Mesodermal cell (in vitro differentiated cells): ENCODE results near the gene ZNF276.

Experiments
- H3K27ac ChIP-seq: 2 replicates; pipeline ENCODE4 v1.7.0; 2013; ENCODE audit warnings: mild to moderate bottlenecking, low read depth, low read length, moderate library complexity; ENCODE audit not compliant: severe bottlenecking
- H3K36me3 ChIP-seq: 2 replicates; pipeline ENCODE4 v1.7.1; 2013; ENCODE audit warnings: mild to moderate bottlenecking, low read length, moderate library complexity; ENCODE audit not compliant: control insufficient read depth, insufficient read depth
- H3K4me1 ChIP-seq: one replicate; pipeline ENCODE4 v1.7.1; 2013; ENCODE audit warnings: mild to moderate bottlenecking, low read length; ENCODE audit not compliant: insufficient read depth, control insufficient read depth, poor library complexity, severe bottlenecking
- H3K4me3 ChIP-seq: 2 replicates; pipeline ENCODE4 v1.7.0; 2013; ENCODE audit warnings: low read length, control low read depth, mild to moderate bottlenecking; ENCODE audit not compliant: insufficient read depth, poor library complexity, severe bottlenecking; ENCODE audit errors: extremely low read depth
- H3K9me3 ChIP-seq: 2 replicates; pipeline ENCODE4 v1.7.1; 2013; ENCODE audit warnings: mild to moderate bottlenecking, low read length, moderate library complexity; ENCODE audit not compliant: control insufficient read depth
- WGBS, 2 experiments: methylation state at CpG; one replicate each; pipeline ENCODE4 v1.1.5; 2013; ENCODE audit warnings: missing lambda C conversion rate in 2 of 2; ENCODE audit not compliant: insufficient coverage in 2 of 2; 5-methylcytosine and 5-hydroxymethylcytosine counted together

The ZNF276 gene

GRCh38 chr16:89729863-89730593, 8.7 kb downstream of the ZNF276 start:
- Histone ChIP-seq H3K4me1 (no peaks in the 10 kb centered on the region), H3K36me3 (peaks cover 92% of the 10 kb centered on the region)

GRCh38 chr16:89730610-89731234, 9.4 kb downstream of the ZNF276 start:
- Histone ChIP-seq H3K4me3 (no peak overlapping the region), H3K27ac (no peak overlapping the region), H3K9me3 (no peaks in the 10 kb centered on the region), H3K4me1 (no peaks in the 10 kb centered on the region), H3K36me3 (peaks cover 92% of the 10 kb centered on the region)
- 86% methylated on average over 18 to 21 of the region's 22 CpGs for WGBS, 2 experiments

More at GRCh38 chr16:89729863-89730593, 8.7 kb downstream of the ZNF276 start:
- H3K4me3 ChIP-seq, result no peak overlapping the region
- WGBS, 2 experiments, result 59% methylated on average over 10 to 14 of the region's 14 CpGs
- H3K27ac ChIP-seq, result no peak overlapping the region
- no peaks in the 10 kb centered on the region for H3K9me3 ChIP-seq

- Histone ChIP-seq H3K4me1 (no peaks in the 10 kb centered on the region), H3K4me3 (no peak overlapping the region), H3K9me3 (no peaks in the 10 kb centered on the region), H3K36me3 (peaks cover 93% of the 10 kb centered on the region), H3K27ac (no peak overlapping the region)
- 89 to 90% methylated on average over 24 of the region's 24 CpGs for WGBS, 2 experiments
Observed at GRCh38 chr16:89732142-89732917, 11.0 kb downstream of the ZNF276 start.

- 98% methylated on average over 7 to 9 of the region's 9 CpGs for WGBS, 2 experiments
- H3K9me3 ChIP-seq, result no peaks in the 10 kb centered on the region
- H3K27ac ChIP-seq, result no peak overlapping the region
- H3K4me3 ChIP-seq, result no peak overlapping the region
- no peaks in the 10 kb centered on the region for H3K4me1 ChIP-seq
- peaks cover 93% of the 10 kb centered on the region for H3K36me3 ChIP-seq
Observed at GRCh38 chr16:89732918-89733242, 11.5 kb downstream of the ZNF276 start.

- H3K9me3 ChIP-seq, result no peaks in the 10 kb centered on the region
Observed at GRCh38 chr16:89733322-89733721, 12.0 kb downstream of the ZNF276 start.

GRCh38 chr16:89733792-89734191, 12.5 kb downstream of the ZNF276 start:
- H3K4me3 ChIP-seq, result no peak overlapping the region
- no peak overlapping the region for H3K27ac ChIP-seq
- 98 to 99% methylated on average over 16 to 17 of the region's 21 CpGs for WGBS, 2 experiments
- peaks cover 94% of the 10 kb centered on the region for H3K36me3 ChIP-seq
- H3K4me1 ChIP-seq, result no peaks in the 10 kb centered on the region
- no peaks in the 10 kb centered on the region for H3K9me3 ChIP-seq

More at GRCh38 chr16:89733322-89733721, 12.0 kb downstream of the ZNF276 start:
- H3K4me3 ChIP-seq, result no peak overlapping the region
- H3K27ac ChIP-seq, result no peak overlapping the region
- H3K4me1 ChIP-seq, result no peaks in the 10 kb centered on the region
- WGBS, 2 experiments, result 93 to 98% methylated on average over 16 to 17 of the region's 17 CpGs
- peaks cover 93% of the 10 kb centered on the region for H3K36me3 ChIP-seq

GRCh38 chr16:89736554-89736953, 15.2 kb downstream of the ZNF276 start:
- WGBS, 2 experiments, result 87 to 100% methylated on average over 2 to 3 of the region's 3 CpGs
- peaks cover 97% of the 10 kb centered on the region for H3K36me3 ChIP-seq

GRCh38 chr16:89737341-89738071, 16.2 kb downstream of the ZNF276 start:
- Histone ChIP-seq H3K27ac (no peak overlapping the region), H3K36me3 (peaks cover 97% of the 10 kb centered on the region), H3K4me3 (no peak overlapping the region), H3K9me3 (no peaks in the 10 kb centered on the region), H3K4me1 (no peaks in the 10 kb centered on the region)
- WGBS, 2 experiments, result 92 to 97% methylated on average over 18 to 20 of the region's 20 CpGs

More at GRCh38 chr16:89736554-89736953, 15.2 kb downstream of the ZNF276 start:
- no peaks in the 10 kb centered on the region for H3K9me3 ChIP-seq
- H3K4me1 ChIP-seq, result no peaks in the 10 kb centered on the region
- no peak overlapping the region for H3K27ac ChIP-seq
- no peak overlapping the region for H3K4me3 ChIP-seq

- Histone ChIP-seq H3K27ac (no peak overlapping the region), H3K4me1 (no peaks in the 10 kb centered on the region), H3K4me3 (no peak overlapping the region), H3K36me3 (peaks cover 93% of the 10 kb centered on the region), H3K9me3 (no peaks in the 10 kb centered on the region)
- 97 to 98% methylated on average over 12 to 13 of the region's 14 CpGs for WGBS, 2 experiments
Observed at GRCh38 chr16:89738072-89738377, 16.7 kb downstream of the ZNF276 start.

- H3K27ac ChIP-seq, result no peak overlapping the region
- H3K4me1 ChIP-seq, result no peaks in the 10 kb centered on the region
- no peak overlapping the region for H3K4me3 ChIP-seq
- WGBS, 2 experiments, result 92 to 96% methylated on average over 20 of the region's 20 CpGs
- peaks cover 92% of the 10 kb centered on the region for H3K36me3 ChIP-seq
- no peaks in the 10 kb centered on the region for H3K9me3 ChIP-seq
Observed at GRCh38 chr16:89738538-89739317, 17.4 kb downstream of the ZNF276 start.
